Endothelial cell of umbilical vein (primary cell): ENCODE measurements around the gene CCDC170. TPM values are rescaled to one million over a fixed set of nuclear protein-coding genes. Genes with fewer than 3 reads are reported as not detected.

Experiments
- BruUV-seq: library from RNA; stranded (reverse); fragments of 400-500 nt; replicated peaks from 2 replicates; lab custom pipeline; 2021; lab: Mats Ljungman, UMichigan
- CTCF ChIA-PET: fragments of 300-600, 350-600 bp; sonication (Branson Sonifier 250); formaldehyde crosslinking; loops from one replicate; lab custom pipeline; 2021; ENCODE audit warnings: antibody characterized with exemption, inconsistent platforms; lab: Charles Lee
- POLR2A ChIA-PET: fragments of 300-600, 350-600 bp; sonication (Branson Sonifier 250); formaldehyde crosslinking; loops from one replicate; lab custom pipeline; 2021; ENCODE audit warnings: antibody characterized with exemption, inconsistent platforms; lab: Charles Lee
- DNase-seq: peaks from one replicate; pipeline ENCODE4 v3.0.0-alpha.2; 2011; ENCODE audit warnings: low read depth, low spot score
- FAIRE-seq: peaks from 2 replicates; lab custom pipeline; 2011; peaks lifted over from hg19 to GRCh38; lab: Jason Lieb, UNC
- H2AFZ ChIP-seq: 2 replicates; pipeline ENCODE4 v1.6.0; 2012; ENCODE audit warnings: low read depth, low read length, control low read depth, inconsistent platforms
- H3K27ac ChIP-seq: 2 replicates; pipeline ENCODE4 v1.5.1; 2011; ENCODE audit warnings: low read depth, mild to moderate bottlenecking, control low read depth, low read length, moderate library complexity; ENCODE audit not compliant: insufficient read depth
- H3K27me3 ChIP-seq, 2 experiments: 2 replicates each; pipeline versions ENCODE4 v1.6.0 to v1.6.1; 2011; ENCODE audit warnings: low read length in 2 of 2, mixed read lengths in 1 of 2; ENCODE audit not compliant: control insufficient read depth in 2 of 2, insufficient read depth in 2 of 2
- H3K36me3 ChIP-seq, 2 experiments: 2 replicates in 1 of 2; 3 replicates in 1 of 2; pipeline ENCODE4 v1.5.1; 2011; ENCODE audit warnings: low read length in 2 of 2, mild to moderate bottlenecking in 1 of 2, moderate library complexity in 1 of 2; ENCODE audit not compliant: control insufficient read depth in 2 of 2, insufficient read depth in 2 of 2; ENCODE audit errors: extremely low read depth in 1 of 2
- H3K4me1 ChIP-seq: 3 replicates; pipeline ENCODE4 v1.5.1; 2011; ENCODE audit warnings: mild to moderate bottlenecking, low read length; ENCODE audit not compliant: control insufficient read depth, insufficient read depth; ENCODE audit errors: extremely low read depth
- H3K4me2 ChIP-seq: 2 replicates; pipeline ENCODE4 v1.6.1; 2011; ENCODE audit warnings: low read length, control low read depth, mixed read lengths; ENCODE audit not compliant: insufficient read depth
- H3K4me3 ChIP-seq, 3 experiments: fragments of 200-600 bp in 1 of 3; sonication (generic), shearing (Covaris generic) in 1 of 3; replicated peaks in 1 of 3; 2 replicates each; pipeline ENCODE4 v1.5.1; 2011 to 2016; ENCODE audit warnings: control low read depth in 3 of 3, low read length in 3 of 3, mild to moderate bottlenecking in 2 of 3, inconsistent platforms in 1 of 3, low read depth in 1 of 3, moderate library complexity in 1 of 3; ENCODE audit not compliant: insufficient read depth in 1 of 3
- H3K79me2 ChIP-seq: 2 replicates; pipeline ENCODE4 v1.6.0; 2012; ENCODE audit warnings: low read length, inconsistent platforms; ENCODE audit not compliant: control insufficient read depth, insufficient read depth
- H3K9ac ChIP-seq: replicated peaks from 2 replicates; pipeline ENCODE3; 2011; ENCODE audit warnings: low read length, control low read depth; ENCODE audit not compliant: insufficient read depth; ENCODE audit errors: extremely low read depth
- H3K9me1 ChIP-seq: replicated peaks from 3 replicates; pipeline ENCODE4 v1.6.0; 2011; ENCODE audit warnings: mild to moderate bottlenecking, low read length; ENCODE audit not compliant: control insufficient read depth, insufficient read depth; ENCODE audit errors: extremely low read depth
- H3K9me3 ChIP-seq: replicated peaks from 2 replicates; pipeline ENCODE4 v1.5.1; 2012; ENCODE audit warnings: low read length, inconsistent platforms; ENCODE audit not compliant: control insufficient read depth, insufficient read depth
- H4K20me1 ChIP-seq: replicated peaks from 2 replicates; pipeline ENCODE3; 2011; ENCODE audit warnings: mild to moderate bottlenecking, low read length; ENCODE audit not compliant: control insufficient read depth, insufficient read depth; ENCODE audit errors: extremely low read depth
- CTCF ChIP-seq, 2 donors: IDR thresholded peaks; 1 replicate in 1 of 2; 2 replicates in 1 of 2; pipeline ENCODE4 v1.5.1; 2011; ENCODE audit warnings: low read length in 2 of 2, mild to moderate bottlenecking in 2 of 2, moderate library complexity in 2 of 2, control low read depth in 1 of 2, inconsistent platforms in 1 of 2, low read depth in 1 of 2; ENCODE audit not compliant: insufficient read depth in 1 of 2; ENCODE audit errors: extremely low read depth in 1 of 2
- EZH2 ChIP-seq: IDR thresholded peaks from 2 replicates; pipeline ENCODE4 v1.6.1; 2012; ENCODE audit warnings: borderline replicate concordance, low read depth, mild to moderate bottlenecking, moderate library complexity, low read length, inconsistent platforms; ENCODE audit not compliant: severe bottlenecking
- FOS ChIP-seq: IDR thresholded peaks from 2 replicates; pipeline ENCODE4 v1.6.1; 2011; ENCODE audit warnings: mild to moderate bottlenecking, low read length, moderate library complexity, borderline replicate concordance; ENCODE audit not compliant: insufficient read depth
- GATA2 ChIP-seq: IDR thresholded peaks from 2 replicates; pipeline ENCODE4 v1.7.0; 2011; ENCODE audit warnings: low read depth, mild to moderate bottlenecking, moderate library complexity, mixed read lengths, low read length; ENCODE audit not compliant: insufficient read length, insufficient read depth
- JUN ChIP-seq: IDR thresholded peaks from 2 replicates; pipeline ENCODE4 v1.6.1; 2011; ENCODE audit warnings: borderline replicate concordance, low read depth; ENCODE audit not compliant: insufficient read length, insufficient read depth
- MAX ChIP-seq: IDR thresholded peaks from 2 replicates; pipeline ENCODE4 v1.6.1; 2011; ENCODE audit not compliant: insufficient read depth, insufficient read length
- MYC ChIP-seq: IDR thresholded peaks from one replicate; pipeline ENCODE4 v1.6.1; 2011; ENCODE audit warnings: mild to moderate bottlenecking, low read depth, low read length
- POLR2A ChIP-seq: IDR thresholded peaks from 2 replicates; pipeline ENCODE4 v1.6.1; 2012; ENCODE audit warnings: low read depth, mild to moderate bottlenecking, control low read depth, low read length
- POLR2AphosphoS5 ChIP-seq: IDR thresholded peaks from 2 replicates; pipeline ENCODE4 v1.6.1; 2012; ENCODE audit warnings: low read depth, mild to moderate bottlenecking, control low read depth, low read length, moderate library complexity; ENCODE audit not compliant: insufficient read depth
- dilution Hi-C: fragments of 300-500 bp; cut with MboI; formaldehyde crosslinking; loops from one replicate; pipeline ENCODE4 v1.15.0; 2019; ENCODE audit warnings: low sequenced_read_pairs; ENCODE audit not compliant: extremely low pct_ligation_motif_present
- intact Hi-C: fragments of 100-400 bp; cut with micrococcal nuclease; formaldehyde crosslinking; loops from one replicate; pipeline ENCODE4 v1.10.0; 2022
- polyA plus RNA-seq, 4 experiments: library from polyadenylated mRNA; depleted of rRNA in 3 of 4; stranded (reverse) in 3 of 4; unstranded in 1 of 4; fragments of >200 nt; gene quantifications; 2 replicates each; pipeline versions ENCODE4 v1.2.1 to v1.2.3, GENCODE V29; 2011 to 2012; ENCODE audit warnings: missing spikeins in 1 of 4
- total RNA-seq: library from RNA; stranded (reverse); gene quantifications from 2 replicates; pipeline ENCODE4 v1.2.3, GENCODE V29; 2021

The CCDC170 gene
- total and polyA plus RNA-seq, 2 donors (not counting 3 experiments of a cell fraction or from before 2014, with no cell fraction given) = 0.07 to 0.21 TPM

GRCh38 chr6:151614630-151615029 is 120.8 kb downstream of the CCDC170 start:
- H3K79me2 ChIP-seq = no peaks in the 10 kb centered on the region
- H3K9me1 ChIP-seq = no peaks in the 10 kb centered on the region
- H3K4me2 ChIP-seq = no peak overlapping the region
- POLR2A ChIA-PET = no interaction called here
- no peaks in the 10 kb centered on the region for H3K9me3 ChIP-seq
- no peak for FAIRE-seq
- no peak for TF ChIP-seq CTCF (IDR thresholded peaks at IDR 0.05; ENCODE audit: extremely low read depth in 1 of 2, insufficient read depth in 1 of 2, low read depth in 1 of 2, low read length in 2 of 2)
- no peak for TF ChIP-seq MAX
- no peak for TF ChIP-seq GATA2
- no peak for TF ChIP-seq FOS
- TF ChIP-seq EZH2 = no peak
- no peak for TF ChIP-seq JUN
- TF ChIP-seq POLR2A = no peak
- no peak for TF ChIP-seq MYC
- no peak for TF ChIP-seq POLR2AphosphoS5
- H3K4me1 ChIP-seq = no peaks in the 10 kb centered on the region
- no peaks in the 10 kb centered on the region for H3K36me3 ChIP-seq
- DNase-seq = no peak
- H3K4me3 ChIP-seq = no peak overlapping the region
- H2AFZ ChIP-seq = no peak overlapping the region
- peaks cover 0 to 2% of the 10 kb centered on the region in 2 experiments for H3K27me3 ChIP-seq
- H3K9ac ChIP-seq = no peak overlapping the region
- dilution Hi-C loops (no loop called here), intact Hi-C loops (no loop called here)
- no TSS peak for BruUV-seq
- H3K27ac ChIP-seq = no peak overlapping the region
- H4K20me1 ChIP-seq = no peaks in the 10 kb centered on the region
- CTCF ChIA-PET = interaction anchor here (1.7 kb wide), 1 partner anchor 724 kb away, joined by 3 read pairs; no protein-coding TSS in a partner anchor
